ENCODE measurements around the gene MGLL. TPM values are rescaled to one million over a fixed set of nuclear protein-coding genes. Genes with fewer than 3 reads are reported as not detected.
"Not testable (repeated sequence)": the region's sequence is repeated elsewhere in the genome, so short reads cannot be mapped to it uniquely, and the experiment has no call there.

The MGLL gene
- total RNA-seq, 1 experiment from 2014 or later, result 12.6 TPM

GRCh38 chr3:127708837-127709236, 113.5 kb downstream of the MGLL start:
- H3K9me3 Mint-ChIP-seq (ENCODE audit: unreplicated experiment), result no peaks in the 10 kb centered on the region
- no peak overlapping the region for H3K27ac Mint-ChIP-seq (ENCODE audit: low read depth, unreplicated experiment)
- intact Hi-C loops (cut with micrococcal nuclease), result no loop called here
- H3K4me3 Mint-ChIP-seq (ENCODE audit: unreplicated experiment), result no peak overlapping the region
- no peak for DNase-seq (ENCODE audit: unreplicated experiment)
- no peaks in the 10 kb centered on the region for H3K36me3 Mint-ChIP-seq (ENCODE audit: insufficient read depth, unreplicated experiment)
- CTCF ChIA-PET, result no interaction called here
- no peak for TF ChIP-seq CTCF (IDR thresholded peaks at IDR 0.05; ENCODE audit: unreplicated experiment)
- BruUV-seq (replicated peaks), result no TSS peak
- H3K27me3 Mint-ChIP-seq (ENCODE audit: insufficient read depth, unreplicated experiment), result no peaks in the 10 kb centered on the region
- POLR2A ChIA-PET, result no interaction called here
- H3K4me1 Mint-ChIP-seq (ENCODE audit: insufficient read depth, unreplicated experiment), result peaks cover 7% of the 10 kb centered on the region

- no TSS peak for BruUV-seq (replicated peaks)
- no peak overlapping the region for H3K27ac Mint-ChIP-seq (ENCODE audit: low read depth, unreplicated experiment)
- peaks cover 7% of the 10 kb centered on the region for H3K4me1 Mint-ChIP-seq (ENCODE audit: insufficient read depth, unreplicated experiment)
- no peak overlapping the region for H3K4me3 Mint-ChIP-seq (ENCODE audit: unreplicated experiment)
- intact Hi-C loops (cut with micrococcal nuclease), result no loop called here
- no peaks in the 10 kb centered on the region for H3K9me3 Mint-ChIP-seq (ENCODE audit: unreplicated experiment)
- no peaks in the 10 kb centered on the region for H3K27me3 Mint-ChIP-seq (ENCODE audit: insufficient read depth, unreplicated experiment)
- H3K36me3 Mint-ChIP-seq (ENCODE audit: insufficient read depth, unreplicated experiment), result no peaks in the 10 kb centered on the region
- ChIA-PET CTCF (interaction anchor here (0.6 kb wide), 1 partner anchor 110 kb away, joined by 3 read pairs; no protein-coding TSS in a partner anchor), POLR2A (no interaction called here)
- TF ChIP-seq CTCF (IDR thresholded peaks at IDR 0.05; ENCODE audit: unreplicated experiment), result no peak
- no peak for DNase-seq (ENCODE audit: unreplicated experiment)
Observed at GRCh38 chr3:127707851-127708411, 114.4 kb downstream of the MGLL start.

- peaks cover 7% of the 10 kb centered on the region for H3K4me1 Mint-ChIP-seq (ENCODE audit: insufficient read depth, unreplicated experiment)
- intact Hi-C loops (cut with micrococcal nuclease), result no loop called here
- BruUV-seq (replicated peaks), result no TSS peak
- CTCF ChIA-PET, result interaction anchor here (0.5 to 1.1 kb wide), 6 partner anchors 11 to 265 kb away, joined by 3 read pairs; no protein-coding TSS in a partner anchor
- no peaks in the 10 kb centered on the region for H3K9me3 Mint-ChIP-seq (ENCODE audit: unreplicated experiment)
- no peaks in the 10 kb centered on the region for H3K27me3 Mint-ChIP-seq (ENCODE audit: insufficient read depth, unreplicated experiment)
- H3K27ac Mint-ChIP-seq (ENCODE audit: low read depth, unreplicated experiment), result no peak overlapping the region
- no peaks in the 10 kb centered on the region for H3K36me3 Mint-ChIP-seq (ENCODE audit: insufficient read depth, unreplicated experiment)
- no peak for TF ChIP-seq CTCF (IDR thresholded peaks at IDR 0.05; ENCODE audit: unreplicated experiment)
- H3K4me3 Mint-ChIP-seq (ENCODE audit: unreplicated experiment), result no peak overlapping the region
- no peak for DNase-seq (ENCODE audit: unreplicated experiment)
- POLR2A ChIA-PET, result interaction anchor here (0.8 kb wide), 1 partner anchor 345 kb away, joined by 3 read pairs; the partner anchor contains the start of gene SEC61A1
Observed at GRCh38 chr3:127706785-127707351, 115.4 kb downstream of the MGLL start.

- Mint-ChIP-seq H3K4me1 (ENCODE audit: insufficient read depth, unreplicated experiment) (peaks cover 7% of the 10 kb centered on the region), H3K9me3 (ENCODE audit: unreplicated experiment) (no peaks in the 10 kb centered on the region)
- BruUV-seq (replicated peaks), result no TSS peak
Observed at GRCh38 chr3:127706312-127706711, 116.0 kb downstream of the MGLL start.

GRCh38 chr3:127704840-127705239, 117.5 kb downstream of the MGLL start:
- H3K27me3 Mint-ChIP-seq (ENCODE audit: insufficient read depth, unreplicated experiment); H3K36me3 Mint-ChIP-seq (ENCODE audit: insufficient read depth, unreplicated experiment); CTCF ChIA-PET; H3K4me1 Mint-ChIP-seq (ENCODE audit: insufficient read depth, unreplicated experiment); DNase-seq (ENCODE audit: unreplicated experiment); H3K27ac Mint-ChIP-seq (ENCODE audit: low read depth, unreplicated experiment); H3K4me3 Mint-ChIP-seq (ENCODE audit: unreplicated experiment); H3K9me3 Mint-ChIP-seq (ENCODE audit: unreplicated experiment); POLR2A ChIA-PET; BruUV-seq (replicated peaks); intact Hi-C loops (cut with micrococcal nuclease): not testable (repeated sequence)

More at GRCh38 chr3:127706312-127706711, 116.0 kb downstream of the MGLL start:
- DNase-seq (ENCODE audit: unreplicated experiment), result no peak
- no peaks in the 10 kb centered on the region for H3K36me3 Mint-ChIP-seq (ENCODE audit: insufficient read depth, unreplicated experiment)
- no peak overlapping the region for H3K4me3 Mint-ChIP-seq (ENCODE audit: unreplicated experiment)
- TF ChIP-seq CTCF (IDR thresholded peaks at IDR 0.05; ENCODE audit: unreplicated experiment), result no peak
- intact Hi-C loops (cut with micrococcal nuclease), result no loop called here
- ChIA-PET POLR2A (no interaction called here), CTCF (interaction anchor here (0.5 to 1.1 kb wide), 5 partner anchors 12 to 265 kb away, joined by 3 read pairs; no protein-coding TSS in a partner anchor)
- H3K27me3 Mint-ChIP-seq (ENCODE audit: insufficient read depth, unreplicated experiment), result no peaks in the 10 kb centered on the region
- no peak overlapping the region for H3K27ac Mint-ChIP-seq (ENCODE audit: low read depth, unreplicated experiment)

Data from MCF 10A (cell line).